ENCODE measurements around the gene FILIP1.

Gene FILIP1

GRCh38 chr6:75504465-75505222 lies 11.0 kb upstream of the FILIP1 start:
- TF ChIP-seq, protein P1, sequence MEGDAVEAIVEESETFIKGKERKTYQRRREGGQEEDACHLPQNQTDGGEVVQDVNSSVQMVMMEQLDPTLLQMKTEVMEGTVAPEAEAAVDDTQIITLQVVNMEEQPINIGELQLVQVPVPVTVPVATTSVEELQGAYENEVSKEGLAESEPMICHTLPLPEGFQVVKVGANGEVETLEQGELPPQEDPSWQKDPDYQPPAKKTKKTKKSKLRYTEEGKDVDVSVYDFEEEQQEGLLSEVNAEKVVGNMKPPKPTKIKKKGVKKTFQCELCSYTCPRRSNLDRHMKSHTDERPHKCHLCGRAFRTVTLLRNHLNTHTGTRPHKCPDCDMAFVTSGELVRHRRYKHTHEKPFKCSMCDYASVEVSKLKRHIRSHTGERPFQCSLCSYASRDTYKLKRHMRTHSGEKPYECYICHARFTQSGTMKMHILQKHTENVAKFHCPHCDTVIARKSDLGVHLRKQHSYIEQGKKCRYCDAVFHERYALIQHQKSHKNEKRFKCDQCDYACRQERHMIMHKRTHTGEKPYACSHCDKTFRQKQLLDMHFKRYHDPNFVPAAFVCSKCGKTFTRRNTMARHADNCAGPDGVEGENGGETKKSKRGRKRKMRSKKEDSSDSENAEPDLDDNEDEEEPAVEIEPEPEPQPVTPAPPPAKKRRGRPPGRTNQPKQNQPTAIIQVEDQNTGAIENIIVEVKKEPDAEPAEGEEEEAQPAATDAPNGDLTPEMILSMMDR (IDR thresholded peaks at IDR 0.05; ENCODE audit: borderline replicate concordance, insufficient read depth, low read depth, low read length) = no peak
- no peak overlapping the region for H3K4me3 ChIP-seq (ENCODE audit: low read depth, low read length)

GRCh38 chr6:75503291-75503690 lies 9.7 kb upstream of the FILIP1 start:
- TF ChIP-seq, protein P1 (IDR thresholded peaks at IDR 0.05; ENCODE audit: borderline replicate concordance, insufficient read depth, low read depth, low read length) = no peak
- no peak overlapping the region for H3K4me3 ChIP-seq (ENCODE audit: low read depth, low read length)

GRCh38 chr6:75502884-75503283 lies 9.3 kb upstream of the FILIP1 start:
- TF ChIP-seq, protein P1 (IDR thresholded peaks at IDR 0.05; ENCODE audit: borderline replicate concordance, insufficient read depth, low read depth, low read length) = no peak

DNA sequence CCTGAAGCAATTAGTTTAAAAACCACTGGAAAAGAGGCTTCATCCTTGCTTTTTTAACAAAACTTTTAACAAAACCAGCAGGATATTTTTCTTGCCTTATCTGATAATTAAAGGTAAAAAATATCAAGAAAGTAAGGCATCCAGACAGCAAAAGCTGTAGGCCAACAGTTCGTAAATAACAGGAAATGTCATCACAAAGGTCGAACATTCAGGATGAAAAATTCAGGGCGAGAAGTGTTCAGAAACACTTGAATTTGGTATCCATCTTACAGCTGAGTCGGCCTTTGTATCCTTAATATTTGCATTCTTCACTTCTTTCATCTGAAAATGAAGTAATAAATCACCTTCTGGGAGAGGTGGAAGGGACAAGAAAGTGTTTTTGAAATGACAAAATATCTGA lies 8.2 kb upstream of the FILIP1 start:
- TF ChIP-seq, protein P1 (IDR thresholded peaks at IDR 0.05; ENCODE audit: borderline replicate concordance, insufficient read depth, low read depth, low read length) = no peak
- H3K4me3 ChIP-seq (ENCODE audit: low read depth, low read length) = no peak overlapping the region

More at GRCh38 chr6:75502884-75503283, 9.3 kb upstream of the FILIP1 start:
- H3K4me3 ChIP-seq (ENCODE audit: low read depth, low read length) = no peak overlapping the region

DNA sequence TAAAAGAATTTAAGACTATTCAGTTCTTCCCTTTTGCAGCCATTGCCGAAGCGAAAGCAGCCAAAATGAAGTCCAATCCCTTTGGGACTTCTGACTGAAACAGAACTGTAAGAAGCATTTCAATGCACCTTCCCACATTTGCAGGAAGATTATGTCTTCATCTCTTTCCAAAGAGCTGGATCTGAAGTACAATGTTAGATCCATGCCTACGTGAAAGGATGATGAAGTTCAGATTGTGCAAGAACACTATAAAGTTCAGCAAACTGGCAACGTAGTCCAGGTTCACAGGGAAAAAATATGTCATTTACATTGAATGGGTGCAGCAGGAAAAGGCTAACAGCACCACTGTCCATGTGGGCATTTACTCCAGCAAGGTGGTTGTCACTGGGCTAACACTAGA lies 6.0 kb upstream of the FILIP1 start:
- no peak overlapping the region for H3K4me3 ChIP-seq (ENCODE audit: low read depth, low read length)
- TF ChIP-seq, protein P1 (IDR thresholded peaks at IDR 0.05; ENCODE audit: borderline replicate concordance, insufficient read depth, low read depth, low read length) = no peak

- TF ChIP-seq, protein P1 (IDR thresholded peaks at IDR 0.05; ENCODE audit: borderline replicate concordance, insufficient read depth, low read depth, low read length) = no peak
- H3K4me3 ChIP-seq (ENCODE audit: low read depth, low read length) = no peak overlapping the region
These were observed 5.3 kb upstream of the FILIP1 start for GRCh38 chr6:75498862-75499261.

- TF ChIP-seq, protein P1 (IDR thresholded peaks at IDR 0.05; ENCODE audit: borderline replicate concordance, insufficient read depth, low read depth, low read length) = no peak
These were observed 4.4 kb upstream of the FILIP1 start for GRCh38 chr6:75497994-75498393.

More at GRCh38 chr6:75497994-75498393, 4.4 kb upstream of the FILIP1 start:
- no peak overlapping the region for H3K4me3 ChIP-seq (ENCODE audit: low read depth, low read length)

All from GM12875 (cell line).